ENCODE results near the gene NDE1.

DNA sequence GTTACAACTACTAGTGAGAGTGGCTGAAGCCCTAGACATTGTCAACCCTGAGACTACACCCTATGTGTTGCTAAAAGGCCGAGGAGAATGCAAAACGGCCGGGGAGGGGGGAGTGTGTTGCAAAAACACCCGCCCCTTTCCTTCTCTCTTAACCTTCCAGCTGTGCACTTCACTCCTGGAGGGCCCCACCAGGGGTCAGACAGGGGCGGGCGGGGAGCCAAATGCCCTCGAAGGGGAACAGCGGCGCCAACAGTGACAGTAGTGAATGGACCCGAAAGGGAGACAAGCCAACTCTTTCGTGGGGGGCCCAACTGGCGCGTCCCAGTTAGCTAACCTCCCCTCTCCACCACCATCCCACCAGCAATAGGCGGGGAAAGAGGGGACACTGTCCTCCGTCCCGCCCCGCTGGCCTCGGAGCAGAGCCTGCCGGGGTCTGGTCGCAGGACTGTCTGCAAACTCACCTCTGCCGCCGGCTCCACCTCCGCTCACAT is 7.4 kb upstream of the NDE1 start:
- TF ChIP-seq, protein P1, sequence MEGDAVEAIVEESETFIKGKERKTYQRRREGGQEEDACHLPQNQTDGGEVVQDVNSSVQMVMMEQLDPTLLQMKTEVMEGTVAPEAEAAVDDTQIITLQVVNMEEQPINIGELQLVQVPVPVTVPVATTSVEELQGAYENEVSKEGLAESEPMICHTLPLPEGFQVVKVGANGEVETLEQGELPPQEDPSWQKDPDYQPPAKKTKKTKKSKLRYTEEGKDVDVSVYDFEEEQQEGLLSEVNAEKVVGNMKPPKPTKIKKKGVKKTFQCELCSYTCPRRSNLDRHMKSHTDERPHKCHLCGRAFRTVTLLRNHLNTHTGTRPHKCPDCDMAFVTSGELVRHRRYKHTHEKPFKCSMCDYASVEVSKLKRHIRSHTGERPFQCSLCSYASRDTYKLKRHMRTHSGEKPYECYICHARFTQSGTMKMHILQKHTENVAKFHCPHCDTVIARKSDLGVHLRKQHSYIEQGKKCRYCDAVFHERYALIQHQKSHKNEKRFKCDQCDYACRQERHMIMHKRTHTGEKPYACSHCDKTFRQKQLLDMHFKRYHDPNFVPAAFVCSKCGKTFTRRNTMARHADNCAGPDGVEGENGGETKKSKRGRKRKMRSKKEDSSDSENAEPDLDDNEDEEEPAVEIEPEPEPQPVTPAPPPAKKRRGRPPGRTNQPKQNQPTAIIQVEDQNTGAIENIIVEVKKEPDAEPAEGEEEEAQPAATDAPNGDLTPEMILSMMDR (conservative IDR thresholded peaks at IDR 0.05; ENCODE audit: low read length), result peak; percentile 77
- TF ChIP-seq EZH2phosphoT487 (IDR thresholded peaks at IDR 0.05; ENCODE audit: borderline replicate concordance, low read depth, low read length), result no peak

All from OCI-LY7 (cell line).